ENCODE results near the gene ANAPC2. TPM values are rescaled to one million over a fixed set of nuclear protein-coding genes. Genes with fewer than 3 reads are reported as not detected.
A peak's percentile ranks its signal among the peaks of the same experiment; 100 is the strongest.

The ANAPC2 gene
- total RNA-seq, 4 donors from 2014 or later, result 24.8 to 99.8 (median 54.9) TPM

DNA sequence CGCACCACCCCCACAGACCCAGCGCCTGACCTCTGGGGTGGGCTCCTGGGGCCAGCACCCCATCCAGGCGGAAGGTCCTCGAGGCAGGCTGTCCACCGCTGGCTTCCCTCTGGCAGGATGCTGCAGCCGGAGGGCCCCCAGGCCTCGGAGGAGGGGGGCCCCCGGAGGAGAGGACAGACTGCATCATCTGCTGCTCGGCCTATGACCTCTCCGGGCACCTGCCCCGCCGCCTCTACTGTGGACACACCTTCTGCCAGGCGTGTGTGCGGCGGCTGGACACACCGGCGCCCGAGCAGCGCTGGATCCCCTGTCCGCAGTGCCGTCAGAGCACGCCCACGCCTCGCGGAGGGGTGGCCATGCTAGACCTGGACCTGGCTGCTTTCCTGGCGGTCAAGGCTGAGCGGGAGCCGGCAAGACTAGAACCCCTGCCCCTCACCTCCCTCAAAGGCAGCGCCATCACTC, 40.2 kb upstream of the ANAPC2 start:
- no peak overlapping the region for H3K4me3 ChIP-seq
- no peaks in the 10 kb centered on the region for H3K9me3 ChIP-seq
- 56% methylated on average over 16 of the region's 29 CpGs for WGBS
- peaks cover 55% of the 10 kb centered on the region for H3K27me3 ChIP-seq
- no peak for DNase-seq (ENCODE audit: low spot score in 2 of 2)
- no peak overlapping the region for H3K27ac ChIP-seq
- H3K36me3 ChIP-seq, result no peaks in the 10 kb centered on the region
- peaks cover 40% of the 10 kb centered on the region for H3K4me1 ChIP-seq
- TF ChIP-seq EP300 (IDR thresholded peaks at IDR 0.05) (no peak), POLR2A (IDR thresholded peaks at IDR 0.05) (no peak), POLR2AphosphoS5 (IDR thresholded peaks at IDR 0.05) (no peak)
- TF ChIP-seq, protein P1, sequence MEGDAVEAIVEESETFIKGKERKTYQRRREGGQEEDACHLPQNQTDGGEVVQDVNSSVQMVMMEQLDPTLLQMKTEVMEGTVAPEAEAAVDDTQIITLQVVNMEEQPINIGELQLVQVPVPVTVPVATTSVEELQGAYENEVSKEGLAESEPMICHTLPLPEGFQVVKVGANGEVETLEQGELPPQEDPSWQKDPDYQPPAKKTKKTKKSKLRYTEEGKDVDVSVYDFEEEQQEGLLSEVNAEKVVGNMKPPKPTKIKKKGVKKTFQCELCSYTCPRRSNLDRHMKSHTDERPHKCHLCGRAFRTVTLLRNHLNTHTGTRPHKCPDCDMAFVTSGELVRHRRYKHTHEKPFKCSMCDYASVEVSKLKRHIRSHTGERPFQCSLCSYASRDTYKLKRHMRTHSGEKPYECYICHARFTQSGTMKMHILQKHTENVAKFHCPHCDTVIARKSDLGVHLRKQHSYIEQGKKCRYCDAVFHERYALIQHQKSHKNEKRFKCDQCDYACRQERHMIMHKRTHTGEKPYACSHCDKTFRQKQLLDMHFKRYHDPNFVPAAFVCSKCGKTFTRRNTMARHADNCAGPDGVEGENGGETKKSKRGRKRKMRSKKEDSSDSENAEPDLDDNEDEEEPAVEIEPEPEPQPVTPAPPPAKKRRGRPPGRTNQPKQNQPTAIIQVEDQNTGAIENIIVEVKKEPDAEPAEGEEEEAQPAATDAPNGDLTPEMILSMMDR (IDR thresholded peaks at IDR 0.05), result no peak

DNA sequence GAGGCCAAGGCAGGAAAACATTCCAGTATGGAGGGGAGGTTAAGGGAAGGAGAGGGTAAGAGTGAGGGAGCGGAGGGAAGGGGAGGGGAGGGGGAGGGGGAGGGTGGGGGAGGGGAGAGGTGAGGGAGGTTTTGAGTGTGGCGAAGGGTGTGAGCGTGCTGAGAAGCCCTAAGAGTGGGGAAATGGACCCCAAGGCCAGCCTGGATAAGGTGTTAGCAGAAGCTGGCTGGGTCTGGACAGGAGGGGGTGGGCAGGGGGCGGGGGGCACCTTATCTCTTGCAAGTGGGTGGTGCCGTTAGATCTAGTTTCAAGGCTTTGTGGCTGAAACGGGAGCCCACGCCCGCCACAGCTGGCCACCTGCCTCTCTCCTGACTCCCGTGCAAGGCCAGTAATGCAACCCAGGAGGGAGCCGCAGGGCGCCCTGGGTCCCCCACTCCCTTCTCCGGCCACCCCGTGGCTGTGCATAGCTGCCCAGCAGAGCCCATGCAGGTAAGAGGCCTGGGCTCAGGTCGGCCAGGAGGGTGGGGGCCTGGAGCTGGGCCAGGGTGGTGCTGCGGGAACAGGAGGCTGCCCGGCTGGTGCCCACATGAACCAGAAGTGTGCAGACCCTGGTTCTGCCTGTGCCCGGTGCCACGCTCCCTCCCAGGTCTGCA, 39.6 kb upstream of the ANAPC2 start:
- H3K36me3 ChIP-seq, result no peaks in the 10 kb centered on the region
- H3K27me3 ChIP-seq, result peaks cover 49% of the 10 kb centered on the region
- 34% methylated on average over 12 of the region's 18 CpGs for WGBS
- TF ChIP-seq, protein P1 (IDR thresholded peaks at IDR 0.05), result no peak
- TF ChIP-seq POLR2AphosphoS5 (IDR thresholded peaks at IDR 0.05) (no peak), EP300 (IDR thresholded peaks at IDR 0.05) (no peak), POLR2A (IDR thresholded peaks at IDR 0.05) (no peak)
- no peaks in the 10 kb centered on the region for H3K9me3 ChIP-seq
- no peak for DNase-seq (ENCODE audit: low spot score in 2 of 2)
- H3K27ac ChIP-seq, result no peak overlapping the region
- no peak overlapping the region for H3K4me3 ChIP-seq
- peaks cover 42% of the 10 kb centered on the region for H3K4me1 ChIP-seq

DNA sequence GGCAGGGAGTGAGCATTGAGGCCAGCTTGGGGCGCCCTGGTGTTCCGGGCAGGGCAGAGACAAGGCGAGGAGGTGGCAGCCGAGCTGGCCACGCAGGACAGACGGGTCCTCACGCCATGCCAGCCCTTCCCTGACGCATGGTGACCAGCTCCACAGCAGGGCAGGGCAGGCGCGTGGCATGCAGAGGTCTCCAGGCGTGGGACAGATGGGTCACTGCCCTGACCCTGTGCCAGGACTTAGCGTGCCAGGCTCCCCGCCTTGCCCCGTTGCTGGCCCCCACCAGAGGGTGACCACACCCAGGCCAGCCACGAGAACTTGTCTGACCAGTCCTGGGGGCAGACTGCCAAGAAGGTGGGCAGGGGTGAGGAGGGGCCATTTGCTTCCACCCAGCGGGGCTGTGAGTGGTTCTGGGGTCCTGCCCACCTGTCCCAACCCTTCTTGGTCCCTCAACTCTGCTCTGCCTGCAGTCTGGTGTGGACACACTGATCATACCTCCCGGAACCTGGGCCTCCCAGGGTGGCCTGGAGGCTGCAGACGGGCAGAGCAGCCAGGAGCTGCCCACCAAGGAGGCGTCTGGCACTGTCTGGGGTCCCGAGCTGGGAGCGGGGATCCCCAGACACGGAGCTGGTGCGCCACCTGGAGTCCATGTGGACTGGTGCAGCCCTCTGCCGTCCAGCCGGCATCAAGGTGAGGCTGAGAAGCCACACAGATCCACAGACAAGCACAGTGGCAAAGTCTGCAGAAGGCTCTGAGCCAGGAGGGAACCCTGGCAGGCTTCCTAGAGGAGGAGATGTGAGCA, 38.9 kb upstream of the ANAPC2 start, which contains the start of gene RNF224:
Gene RNF224, plus strand, starts transcription at position 449 of the 799 bp plus-strand sequence. CDS start 834 bp downstream, outside the sequence.
- 26% methylated on average over 7 of the region's 25 CpGs for WGBS
- no peak for DNase-seq (ENCODE audit: low spot score in 2 of 2)
- no peak within 1 kb of the TSS for H3K4me3 ChIP-seq
- no peaks in the 10 kb centered on the region for H3K9me3 ChIP-seq
- H3K4me1 ChIP-seq, result peaks cover 49% of the 10 kb centered on the region
- no peaks in the 10 kb centered on the region for H3K36me3 ChIP-seq
- peaks cover 42% of the 10 kb centered on the region for H3K27me3 ChIP-seq
- peak within 1 kb of the TSS; percentile 24 for H3K27ac ChIP-seq
- TF ChIP-seq, protein P1 (IDR thresholded peaks at IDR 0.05), result peak; percentile 75 to 89
- TF ChIP-seq EP300 (IDR thresholded peaks at IDR 0.05), result no peak

DNA sequence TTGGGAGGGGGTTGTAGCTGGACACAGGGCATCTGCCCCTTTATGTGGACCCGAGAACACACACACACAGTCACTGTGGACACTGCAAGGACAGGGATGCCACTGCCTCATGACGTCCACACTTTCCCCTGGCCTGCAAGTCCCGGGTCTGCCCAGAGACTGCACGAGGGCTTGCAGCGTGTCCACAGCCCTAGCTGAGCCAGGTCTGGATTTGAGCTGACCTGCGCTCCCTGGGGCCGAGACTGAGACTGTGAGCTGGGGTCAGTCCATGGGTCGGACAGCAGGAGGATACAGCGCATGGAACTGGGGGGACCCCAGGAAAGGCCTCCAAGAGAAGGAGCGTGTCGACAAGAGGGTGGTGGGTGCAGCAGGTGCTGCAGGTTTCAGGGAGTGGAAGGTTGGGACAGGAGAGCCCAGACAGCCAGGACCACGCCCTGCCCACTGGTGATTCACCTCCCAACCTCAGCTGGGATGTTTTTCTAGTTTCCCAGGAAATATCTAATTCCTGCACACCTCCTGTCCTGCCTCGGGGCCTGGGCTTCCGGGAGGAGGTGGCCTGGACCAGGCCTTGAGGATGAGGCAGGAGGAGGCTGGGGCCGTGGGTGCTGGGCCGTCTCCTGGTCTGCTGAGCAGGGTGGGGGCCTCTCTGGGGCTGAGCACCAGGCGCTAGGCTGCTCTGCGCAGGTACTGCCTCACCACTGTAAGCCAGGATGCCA, 38.1 kb upstream of the ANAPC2 start:
- H3K27ac ChIP-seq, result peak overlapping the region; percentile 24
- peaks cover 34% of the 10 kb centered on the region for H3K27me3 ChIP-seq
- no peaks in the 10 kb centered on the region for H3K36me3 ChIP-seq
- H3K4me1 ChIP-seq, result peaks cover 53% of the 10 kb centered on the region
- no peak for TF ChIP-seq POLR2A (IDR thresholded peaks at IDR 0.05)
- no peak for TF ChIP-seq POLR2AphosphoS5 (IDR thresholded peaks at IDR 0.05)
- TF ChIP-seq, protein P1 (IDR thresholded peaks at IDR 0.05), result no peak
- TF ChIP-seq EP300 (IDR thresholded peaks at IDR 0.05), result no peak
- H3K9me3 ChIP-seq, result no peaks in the 10 kb centered on the region
- 47% methylated on average over 18 of the region's 18 CpGs for WGBS
- H3K4me3 ChIP-seq, result no peak overlapping the region
- DNase-seq (ENCODE audit: low spot score in 2 of 2), result no peak

All from suprapubic skin (tissue), 4 donors.